Progenitor cell of endocrine pancreas (in vitro differentiated cells): ENCODE measurements around the gene MINAR1. TPM values are rescaled to one million over a fixed set of nuclear protein-coding genes. Genes with fewer than 3 reads are reported as not detected.
A peak's percentile ranks its signal among the peaks of the same experiment; 100 is the strongest.

Source experiments
- DNase-seq: peaks from one replicate; pipeline ENCODE4 v3.0.0; 2021; ENCODE audit warnings: low spot score; ENCODE audit not compliant: unreplicated experiment
- H3K27ac Mint-ChIP-seq: 2 replicates; pipeline ENCODE4 v1.8.0; 2021; ENCODE audit warnings: mild to moderate bottlenecking, moderate library complexity, mixed read lengths
- H3K27me3 Mint-ChIP-seq: 2 replicates; pipeline ENCODE4 v1.8.0; 2021; ENCODE audit warnings: mixed read lengths
- H3K36me3 Mint-ChIP-seq: 2 replicates; pipeline ENCODE4 v1.8.0; 2022; ENCODE audit warnings: mixed read lengths; ENCODE audit not compliant: insufficient read depth
- H3K4me1 Mint-ChIP-seq: 2 replicates; pipeline ENCODE4 v1.8.0; 2021; ENCODE audit warnings: low read depth, mixed read lengths
- H3K4me3 Mint-ChIP-seq: 2 replicates; pipeline ENCODE4 v1.8.0; 2021; ENCODE audit warnings: low read depth, mild to moderate bottlenecking, moderate library complexity, mixed read lengths
- H3K9me3 Mint-ChIP-seq: 2 replicates; pipeline ENCODE4 v1.8.0; 2021; ENCODE audit warnings: low read depth, mixed read lengths
- total RNA-seq: library from RNA; stranded (reverse); gene quantifications from 2 replicates; pipeline ENCODE4 v1.2.1, GENCODE V29; 2021
- TF ChIP-seq, protein P1 (sequence below): fragments of 200-600 bp; sonication (generic); IDR thresholded peaks from one replicate; pipeline ENCODE4 v1.5.0; 2021; ENCODE audit warnings: antibody characterized with exemption, mild to moderate bottlenecking; ENCODE audit not compliant: unreplicated experiment

MINAR1 gene
- total RNA-seq, 1 donor from 2014 or later = 1.8 TPM

DNA sequence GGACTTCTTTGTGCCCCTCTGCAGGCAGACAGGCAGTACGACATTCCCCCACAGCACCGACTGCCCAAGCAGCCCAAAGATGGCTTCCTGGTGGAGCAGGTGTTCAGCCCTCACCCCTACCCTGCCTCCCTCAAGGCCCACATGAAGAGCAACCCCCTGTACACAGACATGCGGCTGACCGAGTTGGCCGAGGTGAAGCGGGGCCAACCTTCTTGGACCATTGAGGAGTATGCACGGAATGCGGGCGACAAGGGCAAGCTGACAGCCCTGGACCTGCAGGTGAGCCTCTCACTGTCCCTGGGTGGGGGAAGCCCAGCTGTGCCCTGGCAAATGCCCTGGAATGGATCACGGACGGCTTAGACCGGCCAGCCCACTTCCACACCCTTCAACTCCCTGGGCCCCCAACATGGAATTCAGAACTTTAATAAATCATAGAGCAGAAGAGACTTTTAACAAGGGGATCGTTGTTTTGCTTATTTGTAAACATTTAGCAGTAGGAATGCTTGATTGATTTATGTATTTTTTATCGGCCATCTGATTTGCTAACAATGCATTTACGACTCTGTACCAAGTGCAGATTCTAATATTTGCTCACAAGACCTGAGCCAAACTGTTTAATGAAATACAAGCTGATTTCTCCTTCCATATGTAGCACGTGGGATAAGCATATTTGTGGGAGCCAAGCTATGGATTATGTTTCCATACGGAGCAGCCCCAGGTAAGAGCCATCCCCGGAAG, 31.1 kb downstream of the MINAR1 start:
- Mint-ChIP-seq H3K27ac (peak overlapping the region; percentile 21), H3K9me3 (no peaks in the 10 kb centered on the region), H3K36me3 (no peaks in the 10 kb centered on the region), H3K4me3 (no peak overlapping the region), H3K4me1 (peaks cover 5% of the 10 kb centered on the region), H3K27me3 (peaks cover 3% of the 10 kb centered on the region)
- no peak for DNase-seq
- TF ChIP-seq, protein P1, sequence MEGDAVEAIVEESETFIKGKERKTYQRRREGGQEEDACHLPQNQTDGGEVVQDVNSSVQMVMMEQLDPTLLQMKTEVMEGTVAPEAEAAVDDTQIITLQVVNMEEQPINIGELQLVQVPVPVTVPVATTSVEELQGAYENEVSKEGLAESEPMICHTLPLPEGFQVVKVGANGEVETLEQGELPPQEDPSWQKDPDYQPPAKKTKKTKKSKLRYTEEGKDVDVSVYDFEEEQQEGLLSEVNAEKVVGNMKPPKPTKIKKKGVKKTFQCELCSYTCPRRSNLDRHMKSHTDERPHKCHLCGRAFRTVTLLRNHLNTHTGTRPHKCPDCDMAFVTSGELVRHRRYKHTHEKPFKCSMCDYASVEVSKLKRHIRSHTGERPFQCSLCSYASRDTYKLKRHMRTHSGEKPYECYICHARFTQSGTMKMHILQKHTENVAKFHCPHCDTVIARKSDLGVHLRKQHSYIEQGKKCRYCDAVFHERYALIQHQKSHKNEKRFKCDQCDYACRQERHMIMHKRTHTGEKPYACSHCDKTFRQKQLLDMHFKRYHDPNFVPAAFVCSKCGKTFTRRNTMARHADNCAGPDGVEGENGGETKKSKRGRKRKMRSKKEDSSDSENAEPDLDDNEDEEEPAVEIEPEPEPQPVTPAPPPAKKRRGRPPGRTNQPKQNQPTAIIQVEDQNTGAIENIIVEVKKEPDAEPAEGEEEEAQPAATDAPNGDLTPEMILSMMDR = no peak

DNA sequence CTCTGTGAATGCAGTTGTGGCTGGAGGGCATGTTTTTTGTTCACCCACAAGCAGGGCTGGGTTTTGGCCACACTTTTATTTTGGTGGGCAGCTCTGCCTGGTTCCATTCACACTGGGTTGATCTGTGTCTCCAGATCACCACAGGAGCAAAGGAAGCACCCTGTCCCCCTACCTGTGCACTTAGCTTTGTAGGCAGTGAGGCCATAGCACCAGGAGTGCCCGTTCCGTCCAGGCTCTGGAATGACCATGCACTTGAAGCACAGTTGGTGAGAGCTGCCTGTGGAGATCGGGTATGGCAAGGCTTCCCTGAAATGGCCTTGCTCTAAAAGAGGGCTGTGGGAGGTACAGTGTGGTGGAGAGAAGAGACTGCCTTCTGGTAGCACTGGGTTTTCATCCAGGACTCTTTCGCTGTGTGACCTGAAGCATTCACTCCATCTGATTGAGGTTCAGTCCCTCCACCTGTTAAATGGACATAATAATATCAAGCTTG, 31.7 kb downstream of the MINAR1 start:
- Mint-ChIP-seq H3K4me1 (peaks cover 5% of the 10 kb centered on the region), H3K4me3 (no peak overlapping the region), H3K9me3 (no peaks in the 10 kb centered on the region), H3K27me3 (peaks cover 3% of the 10 kb centered on the region), H3K36me3 (no peaks in the 10 kb centered on the region), H3K27ac (no peak overlapping the region)
- TF ChIP-seq, protein P1 = no peak
- DNase-seq = no peak

DNA sequence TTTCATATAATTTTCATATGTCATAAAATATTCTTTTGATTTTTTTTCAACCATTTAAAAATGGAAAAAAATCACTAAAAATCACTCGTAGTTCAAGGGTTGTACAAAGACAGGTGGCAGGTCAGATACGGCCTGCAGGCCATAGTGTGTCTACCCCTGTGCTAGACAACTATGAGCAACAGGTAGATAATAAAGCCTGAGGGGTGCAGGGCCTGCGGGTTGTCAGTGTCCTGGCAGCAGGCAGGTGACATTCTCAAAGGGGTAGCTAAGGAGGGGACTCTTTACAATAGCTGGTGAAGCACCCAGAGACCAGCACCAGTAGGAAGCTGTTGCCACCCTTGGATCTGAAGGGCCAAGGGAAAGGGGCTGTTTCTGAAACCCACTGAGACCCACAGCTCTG, 34.4 kb downstream of the MINAR1 start:
- H3K4me3 Mint-ChIP-seq = no peak overlapping the region
- no peaks in the 10 kb centered on the region for H3K36me3 Mint-ChIP-seq
- H3K4me1 Mint-ChIP-seq = peaks cover 5% of the 10 kb centered on the region
- peaks cover 3% of the 10 kb centered on the region for H3K27me3 Mint-ChIP-seq
- no peak overlapping the region for H3K27ac Mint-ChIP-seq
- TF ChIP-seq, protein P1 = no peak
- DNase-seq = no peak
- H3K9me3 Mint-ChIP-seq = no peaks in the 10 kb centered on the region

DNA sequence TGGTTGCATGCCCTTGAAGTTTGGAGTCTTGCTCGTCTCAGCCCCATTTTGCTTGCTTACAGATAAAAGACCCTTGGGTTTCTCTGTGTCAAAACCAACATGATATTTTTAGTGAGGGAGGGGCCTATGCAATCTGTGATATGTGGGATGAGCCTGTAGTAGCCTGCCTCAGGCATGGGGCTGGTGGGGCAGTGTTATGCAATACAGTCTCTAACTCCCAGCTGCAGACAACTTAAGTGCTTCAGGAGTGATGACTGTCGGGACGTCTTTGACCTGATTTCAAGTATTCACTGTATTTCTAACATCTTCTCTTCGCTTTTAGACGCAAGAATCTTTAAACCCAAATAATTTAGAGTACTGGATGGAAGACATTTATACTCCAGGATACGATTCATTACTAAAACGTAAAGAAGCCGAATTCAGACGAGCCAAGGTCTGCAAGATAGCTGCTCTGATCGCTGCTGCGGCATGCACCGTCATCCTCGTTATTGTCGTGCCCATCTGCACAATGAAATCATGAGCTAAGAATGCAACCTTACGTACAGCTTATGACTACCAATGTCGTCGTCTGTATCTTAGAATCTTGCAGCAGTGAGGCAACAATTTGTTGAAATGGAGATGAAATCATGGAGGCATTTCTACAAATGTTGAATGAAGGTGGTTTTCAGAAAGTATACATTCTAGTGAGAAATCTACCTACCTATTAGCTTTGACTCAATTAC, 35.9 kb downstream of the MINAR1 start:
- no peak overlapping the region for H3K27ac Mint-ChIP-seq
- H3K9me3 Mint-ChIP-seq = no peaks in the 10 kb centered on the region
- no peak for DNase-seq
- no peak overlapping the region for H3K4me3 Mint-ChIP-seq
- H3K27me3 Mint-ChIP-seq = no peaks in the 10 kb centered on the region
- H3K4me1 Mint-ChIP-seq = peaks cover 5% of the 10 kb centered on the region
- TF ChIP-seq, protein P1 = no peak
- no peaks in the 10 kb centered on the region for H3K36me3 Mint-ChIP-seq

DNA sequence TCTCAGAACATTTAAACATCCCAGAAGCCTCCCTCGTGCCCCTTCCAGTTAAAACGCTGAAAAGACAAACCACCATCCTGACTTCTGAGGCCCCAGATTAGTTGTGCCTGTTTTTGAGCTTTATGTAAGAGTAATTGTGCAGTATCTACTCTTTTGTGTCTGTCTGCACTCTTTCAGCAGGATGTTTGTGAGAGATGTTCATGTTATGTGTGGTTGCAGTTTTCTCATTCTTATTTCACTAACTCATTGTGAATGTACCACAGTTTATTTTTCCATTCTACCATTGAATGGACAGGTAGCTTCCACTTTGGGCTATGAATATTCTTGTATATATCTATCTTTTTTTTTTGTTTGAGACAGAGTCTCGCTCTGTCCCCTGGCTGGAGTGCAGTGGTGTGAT, 40.3 kb downstream of the MINAR1 start:
- Mint-ChIP-seq H3K4me1 (peaks cover 4% of the 10 kb centered on the region), H3K4me3 (no peak overlapping the region), H3K36me3 (no peaks in the 10 kb centered on the region), H3K27me3 (no peaks in the 10 kb centered on the region), H3K27ac (no peak overlapping the region), H3K9me3 (no peaks in the 10 kb centered on the region)
- no peak for DNase-seq
- TF ChIP-seq, protein P1 = no peak
